ENCODE data around the gene PDX1. TPM values are rescaled to one million over a fixed set of nuclear protein-coding genes. Genes with fewer than 3 reads are reported as not detected.
A peak's percentile ranks its signal among the peaks of the same experiment; 100 is the strongest.

PDX1 gene
- total RNA-seq, 1 donor from 2014 or later: not detected

DNA sequence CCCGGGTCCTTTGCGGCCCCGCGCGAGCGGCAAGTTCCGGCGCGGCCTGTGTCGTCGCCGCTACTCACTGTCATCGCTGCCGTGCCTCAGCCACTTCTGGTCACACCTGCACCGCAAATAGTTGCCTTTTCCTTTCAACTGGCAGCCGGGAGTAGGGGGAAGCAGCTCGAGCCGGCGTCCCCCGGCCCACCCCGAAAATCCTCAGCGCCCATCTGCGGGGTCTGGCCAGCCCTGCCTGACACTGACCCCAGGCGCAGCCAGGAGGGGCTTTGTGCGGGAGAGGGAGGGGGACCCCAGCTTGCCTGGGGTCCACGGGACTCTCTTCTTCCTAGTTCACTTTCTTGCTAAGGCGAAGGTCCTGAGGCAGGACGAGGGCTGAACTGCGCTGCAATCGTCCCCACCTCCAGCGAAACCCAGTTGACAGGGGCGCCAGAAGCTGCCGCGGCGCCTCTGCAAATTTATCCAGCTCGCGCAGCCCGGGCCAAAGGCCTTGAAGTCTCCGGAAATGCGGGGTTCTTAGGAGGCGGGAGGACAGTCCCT is 1.7 kb downstream of the PDX1 start:
- Histone ChIP-seq H3K4me3 (ENCODE audit: low read depth, low read length) (peak overlapping the region; percentile 10), H3K36me3 (ENCODE audit: control insufficient read depth, insufficient read depth, low read length) (no peaks in the 10 kb centered on the region), H3K27me3 (ENCODE audit: control insufficient read depth, insufficient read depth, low read length) (peaks cover 72% of the 10 kb centered on the region)
- TF ChIP-seq CTCF (IDR thresholded peaks at IDR 0.05; ENCODE audit: insufficient read depth, low read length, severe bottlenecking): no peak
- DNase-seq (ENCODE audit: low read depth) (no peak), FAIRE-seq (no peak)

DNA sequence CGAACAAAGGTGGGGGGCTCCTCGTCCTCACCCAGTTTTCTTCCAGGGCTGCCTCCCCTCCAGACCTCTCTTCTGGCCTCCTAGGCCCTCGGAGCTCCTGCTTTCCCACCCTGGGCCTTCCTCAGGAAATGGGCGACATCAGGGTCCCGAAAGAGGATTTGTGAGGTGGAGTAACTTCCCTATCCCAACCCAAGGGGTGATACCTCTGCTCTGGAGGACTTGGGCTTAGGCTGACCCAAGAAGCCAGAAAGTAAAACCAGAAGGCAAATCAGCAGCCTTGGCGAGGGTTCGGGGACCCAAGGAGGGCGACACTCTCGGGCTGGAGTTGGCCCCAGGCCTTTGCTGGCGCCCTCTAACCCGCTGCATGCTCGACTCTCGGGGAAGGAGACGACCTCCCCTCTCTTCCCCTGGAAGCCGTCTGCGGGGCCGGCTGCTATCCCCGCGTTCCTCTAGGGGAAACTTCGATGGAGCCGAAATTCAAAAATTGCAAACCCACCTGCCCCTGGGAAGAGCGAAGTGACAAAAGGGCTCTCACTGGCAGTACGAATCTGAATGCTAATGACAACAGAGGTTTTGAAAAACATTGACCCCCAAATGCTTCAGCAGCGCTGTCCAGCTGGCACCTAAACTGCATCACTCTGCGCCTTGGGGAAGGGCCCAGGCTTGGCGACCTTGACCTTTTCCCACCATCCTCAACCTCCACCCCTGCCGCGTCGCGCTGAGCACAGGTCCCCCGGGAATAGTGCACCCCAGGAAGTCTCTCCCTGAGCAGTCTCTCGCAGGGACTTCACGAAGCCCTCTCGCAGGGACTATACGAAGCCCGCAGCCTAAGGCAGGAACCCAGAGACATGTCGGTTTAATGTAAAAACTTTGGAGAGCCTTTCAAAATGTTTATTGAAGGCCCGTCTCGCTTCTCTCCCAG is 2.4 kb downstream of the PDX1 start:
- no peak for DNase-seq (ENCODE audit: low read depth)
- Histone ChIP-seq H3K4me3 (ENCODE audit: low read depth, low read length) (no peak overlapping the region), H3K27me3 (ENCODE audit: control insufficient read depth, insufficient read depth, low read length) (peaks cover 75% of the 10 kb centered on the region), H3K36me3 (ENCODE audit: control insufficient read depth, insufficient read depth, low read length) (no peaks in the 10 kb centered on the region)
- no peak for FAIRE-seq
- TF ChIP-seq CTCF (IDR thresholded peaks at IDR 0.05; ENCODE audit: insufficient read depth, low read length, severe bottlenecking): no peak

DNA sequence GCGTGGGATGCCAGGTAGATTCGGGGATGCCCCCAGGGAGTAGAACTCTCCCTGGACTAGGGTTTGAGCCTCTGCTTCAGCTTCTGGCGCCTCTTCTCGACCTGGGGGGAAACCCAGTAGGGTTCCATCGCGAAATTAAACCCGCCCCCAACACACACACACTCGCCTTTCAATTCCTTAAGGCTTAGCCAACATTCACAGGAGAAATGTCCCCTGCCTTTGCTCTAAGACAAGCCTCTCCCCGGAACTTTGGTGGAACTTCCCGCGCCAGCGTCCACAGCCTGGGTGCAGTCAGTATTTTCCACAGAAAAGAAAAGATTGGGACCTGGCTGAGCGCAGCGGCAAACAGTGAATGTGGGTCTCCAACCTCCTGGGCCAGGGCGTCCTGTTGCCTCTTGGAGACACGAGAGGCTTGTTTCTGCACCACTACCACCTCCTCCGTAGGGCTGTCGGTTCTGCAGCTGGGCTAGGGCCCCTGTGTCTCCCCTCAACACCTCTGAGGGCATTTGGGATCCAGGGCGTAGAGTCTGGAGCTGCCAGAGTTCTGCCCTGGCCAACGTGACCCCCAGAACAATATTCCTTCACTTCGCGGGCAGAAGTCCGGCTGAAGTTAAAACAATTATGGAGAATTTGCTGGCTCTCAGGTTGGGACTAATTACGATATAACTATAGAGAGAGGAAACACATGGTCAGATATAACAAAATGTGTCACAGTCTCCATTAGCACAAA is 3.2 kb downstream of the PDX1 start:
- no peak for FAIRE-seq
- H3K36me3 ChIP-seq (ENCODE audit: control insufficient read depth, insufficient read depth, low read length): no peaks in the 10 kb centered on the region
- H3K27me3 ChIP-seq (ENCODE audit: control insufficient read depth, insufficient read depth, low read length): peaks cover 75% of the 10 kb centered on the region
- no peak for TF ChIP-seq CTCF (IDR thresholded peaks at IDR 0.05; ENCODE audit: insufficient read depth, low read length, severe bottlenecking)
- no peak for DNase-seq (ENCODE audit: low read depth)
- H3K4me3 ChIP-seq (ENCODE audit: low read depth, low read length): no peak overlapping the region

DNA sequence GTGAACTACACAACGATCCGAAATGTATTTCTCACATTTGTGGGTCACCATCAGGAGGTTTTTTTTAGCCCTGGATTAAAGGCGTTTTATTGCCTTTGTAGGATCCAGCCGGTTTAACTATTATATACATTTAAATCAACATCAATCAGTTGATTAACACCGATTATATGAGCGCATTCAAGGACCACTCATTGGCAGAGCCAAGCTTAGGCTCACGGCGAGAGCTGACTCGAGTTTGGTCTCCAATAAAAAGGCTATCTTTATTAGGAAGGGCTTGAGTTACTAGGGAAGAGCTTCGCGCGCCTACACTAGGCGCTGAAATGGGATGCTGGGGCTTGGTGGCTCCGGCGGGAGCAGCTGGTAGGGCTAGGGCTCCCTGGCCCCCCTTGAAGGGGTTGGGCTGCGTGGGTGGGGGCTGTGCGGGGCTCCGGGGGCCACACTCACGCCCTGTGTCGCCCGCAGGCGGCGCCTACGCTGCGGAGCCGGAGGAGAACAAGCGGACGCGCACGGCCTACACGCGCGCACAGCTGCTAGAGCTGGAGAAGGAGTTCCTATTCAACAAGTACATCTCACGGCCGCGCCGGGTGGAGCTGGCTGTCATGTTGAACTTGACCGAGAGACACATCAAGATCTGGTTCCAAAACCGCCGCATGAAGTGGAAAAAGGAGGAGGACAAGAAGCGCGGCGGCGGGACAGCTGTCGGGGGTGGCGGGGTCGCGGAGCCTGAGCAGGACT is 4.2 kb downstream of the PDX1 start:
- TF ChIP-seq CTCF (IDR thresholded peaks at IDR 0.05; ENCODE audit: insufficient read depth, low read length, severe bottlenecking): no peak
- peaks cover 76% of the 10 kb centered on the region for H3K27me3 ChIP-seq (ENCODE audit: control insufficient read depth, insufficient read depth, low read length)
- FAIRE-seq (no peak), DNase-seq (ENCODE audit: low read depth) (no peak)
- H3K4me3 ChIP-seq (ENCODE audit: low read depth, low read length): no peak overlapping the region
- no peaks in the 10 kb centered on the region for H3K36me3 ChIP-seq (ENCODE audit: control insufficient read depth, insufficient read depth, low read length)

- H3K4me3 ChIP-seq (ENCODE audit: low read depth, low read length): no peak overlapping the region
- DNase-seq (ENCODE audit: low read depth) (no peak), FAIRE-seq (no peak)
- peaks cover 77% of the 10 kb centered on the region for H3K27me3 ChIP-seq (ENCODE audit: control insufficient read depth, insufficient read depth, low read length)
- TF ChIP-seq CTCF (IDR thresholded peaks at IDR 0.05; ENCODE audit: insufficient read depth, low read length, severe bottlenecking): no peak
- H3K36me3 ChIP-seq (ENCODE audit: control insufficient read depth, insufficient read depth, low read length): no peaks in the 10 kb centered on the region
Observed at GRCh38 chr13:27924529-27925141, 4.8 kb downstream of the PDX1 start.

Measured in bronchial epithelial cell (primary cell).